B cell (primary cell): ENCODE results near the gene NTPCR.

Experiments used
- CTCF ChIP-seq: fragments of 200-600 bp; IDR thresholded peaks from one replicate; pipeline ENCODE4 v1.8.0; 2022; ENCODE audit warnings: antibody characterized with exemption, mild to moderate bottlenecking
- EZH2 ChIP-seq: IDR thresholded peaks from 2 replicates; pipeline ENCODE4 v1.6.1; 2012; ENCODE audit warnings: borderline replicate concordance, low read depth, mild to moderate bottlenecking, moderate library complexity, low read length; ENCODE audit not compliant: insufficient read depth, poor library complexity, severe bottlenecking

GRCh38 chr1:232923739-232924386 is 26.5 kb upstream of the NTPCR start:
- TF ChIP-seq EZH2 (no peak), CTCF (no peak)
